Measurements from ENCODE around the gene CBLC. TPM values are rescaled to one million over a fixed set of nuclear protein-coding genes. Genes with fewer than 3 reads are reported as not detected.

The CBLC gene
- total and polyA plus RNA-seq, 2 of the 4 experiments (the other 2 are of a cell fraction), result not detected

GRCh38 chr19:44845612-44846454 lies 68.1 kb downstream of the CBLC start, which contains the start of gene NECTIN2:
Gene NECTIN2 (plus strand): TSS chr19:44846297. CDS start chr19:44846526, 229 bp downstream.
- no TSS peak for BruUV-seq (replicated peaks)
- dilution Hi-C loops (cut with HindIII; ENCODE audit: low sequenced_read_pairs, unreplicated experiment), result no loop called here
- TF ChIP-seq USF2 (IDR thresholded peaks at IDR 0.05; ENCODE audit: low read depth, low read length) (peak; percentile 68), SMC3 (IDR thresholded peaks at IDR 0.05; ENCODE audit: low read depth, low read length) (peak; percentile 43; the same call in 1 of the 2 replicates), RAD21 (IDR thresholded peaks at IDR 0.05; ENCODE audit: low read length) (peak; percentile 56), CHD1 (IDR thresholded peaks at IDR 0.05; ENCODE audit: low read depth, low read length) (peak; percentile 36), ELK1 (IDR thresholded peaks at IDR 0.05; ENCODE audit: borderline replicate concordance, low read depth, low read length) (no peak), BHLHE40 (IDR thresholded peaks at IDR 0.05; ENCODE audit: low read depth, low read length) (peak; percentile 50; the same call in 1 of the 2 replicates), RFX5 (IDR thresholded peaks at IDR 0.05; ENCODE audit: low read depth, low read length) (no peak), NFE2L2 (IDR thresholded peaks at IDR 0.05; ENCODE audit: low read depth, low read length) (no peak), FOS (IDR thresholded peaks at IDR 0.05; ENCODE audit: low read depth, low read length) (no peak), MAZ (IDR thresholded peaks at IDR 0.05; ENCODE audit: borderline replicate concordance, low read depth, low read length) (no peak; the same call in 1 of the 2 replicates), POLR2A (IDR thresholded peaks at IDR 0.05; ENCODE audit: low read depth, low read length) (peak; percentile 94), MAFK (IDR thresholded peaks at IDR 0.05; ENCODE audit: low read depth, low read length) (no peak), CEBPB (IDR thresholded peaks at IDR 0.05; ENCODE audit: low read depth, low read length) (no peak), RCOR1 (IDR thresholded peaks at IDR 0.05; ENCODE audit: insufficient replicate concordance, low read length) (no peak)

More at GRCh38 chr19:44845612-44846454, 68.1 kb downstream of the CBLC start, which contains the start of gene NECTIN2:
- peaks cover 36% of the 10 kb centered on the region for H4K20me1 ChIP-seq (ENCODE audit: insufficient read depth, low read length)
- 1% methylated on average over 28 of the region's 67 CpGs; no CpG with 5 or more reads in 1 of the 2 experiments for WGBS, 2 experiments (ENCODE audit: extremely low coverage in 2 of 2, insufficient read length in 1 of 2)
- peaks cover 12% of the 10 kb centered on the region for H3K4me1 ChIP-seq (ENCODE audit: control insufficient read depth, insufficient read depth, low read length)
- POLR2A ChIA-PET (ENCODE audit: unreplicated experiment), result no interaction called here
- peak within 1 kb of the TSS; percentile 86 for H4K91ac ChIP-seq (ENCODE audit: insufficient read depth, low read depth, low read length)
- peak within 1 kb of the TSS; percentile 52 for H2BK20ac ChIP-seq (ENCODE audit: low read depth, low read length)
- no peaks in the 10 kb centered on the region for H3K9me3 ChIP-seq (ENCODE audit: control insufficient read depth, insufficient read depth, low read length)
- H2BK120ac ChIP-seq (ENCODE audit: low read depth, low read length), result peak within 1 kb of the TSS; percentile 81
- intact Hi-C loops (cut with micrococcal nuclease) (loop anchor here (1.0 to 5.0 kb wide), 4 partner anchors 37 to 274 kb away; partner anchors contain the start of genes BCAM and TOMM40), in situ Hi-C loops (cut with MboI; ENCODE audit: low sequenced_read_pairs) (no loop called here)
- no peaks in the 10 kb centered on the region for H3K36me3 ChIP-seq (ENCODE audit: control insufficient read depth, insufficient read depth, low read length)
- H3K27me3 ChIP-seq (ENCODE audit: control insufficient read depth, insufficient read depth, low read length), result no peaks in the 10 kb centered on the region
- peak within 1 kb of the TSS; percentile 67 for H2AK9ac ChIP-seq (replicated peaks; ENCODE audit: low read depth, low read length, poor library complexity)
- H2BK5ac ChIP-seq (ENCODE audit: low read depth, low read length, poor library complexity, severe bottlenecking), result peak within 1 kb of the TSS; percentile 90
- H3K56ac ChIP-seq (ENCODE audit: extremely low read depth, insufficient read depth, low read length), result peak within 1 kb of the TSS; percentile 93
- peaks cover 0 to 42% of the 10 kb centered on the region in 2 experiments; a peak in 2 of 4 replicates for H3K79me1 ChIP-seq (ENCODE audit: low read depth in 1 of 2, low read length in 2 of 2)
- CTCF ChIA-PET, result interaction anchor here (0.5 to 1.4 kb wide), 7 partner anchors 11 to 124 kb away, joined by 3 to 6 read pairs (median 3); no protein-coding TSS in a partner anchor
- H3K14ac ChIP-seq (replicated peaks; ENCODE audit: low read depth, low read length), result peak within 1 kb of the TSS; percentile 98
- peak within 1 kb of the TSS; percentile 97 for H3K27ac ChIP-seq (ENCODE audit: insufficient read depth, low read length)
- peak within 1 kb of the TSS; percentile 64; the same call in 1 of the 3 replicates for H2BK15ac ChIP-seq (ENCODE audit: low read depth, low read length)
- peak within 1 kb of the TSS; percentile 72 for H4K5ac ChIP-seq (ENCODE audit: low read depth, low read length)
- H3K4ac ChIP-seq (ENCODE audit: low read depth, low read length), result peak within 1 kb of the TSS; percentile 95
- peak within 1 kb of the TSS; percentile 97 for H2AFZ ChIP-seq (replicated peaks; ENCODE audit: low read length, poor library complexity)
- peak within 1 kb of the TSS; percentile 96 for H2AK5ac ChIP-seq (ENCODE audit: low read depth, low read length)
- peak within 1 kb of the TSS; percentile 100 for H3K9ac ChIP-seq (ENCODE audit: low read depth, low read length)
- peak within 1 kb of the TSS; percentile 99 for H3K4me2 ChIP-seq (ENCODE audit: low read depth, low read length)
- ATAC-seq (ENCODE audit: low read depth) (peak; percentile 77), DNase-seq (peak; percentile 98)
- H4K8ac ChIP-seq (ENCODE audit: low read depth in 2 of 2, low read length in 2 of 2), result peak within 1 kb of the TSS; percentile 80 to 91; a peak in 3 of 4 replicates
- H3K9me1 ChIP-seq (ENCODE audit: insufficient read depth, low read length), result 0 out of 2 replicates have a peak, but pooled peaks cover 4% of the 10 kb centered on the region
- H3K23ac ChIP-seq (ENCODE audit: low read depth, low read length), result peak within 1 kb of the TSS; percentile 97
- H3K18ac ChIP-seq (ENCODE audit: low read depth, low read length), result peak within 1 kb of the TSS; percentile 88
- H3K4me3 ChIP-seq (ENCODE audit: insufficient read depth, low read depth, low read length), result peak within 1 kb of the TSS; percentile 97

All from IMR-90 (cell line).